DOHH2 (cell line): ENCODE data around the gene HIPK4.

Experiments
- H3F3A ChIP-seq: fragments of 200-600 bp; sonication (generic), shearing (Covaris generic); 2 replicates; pipeline ENCODE4 v1.6.0; 2016; ENCODE audit warnings: antibody characterized with exemption, mild to moderate bottlenecking; ENCODE audit not compliant: control insufficient read depth, insufficient read depth
- H3K27ac ChIP-seq: fragments of 200-600 bp; sonication (generic); 2 replicates; pipeline ENCODE4 v1.5.1; 2014; ENCODE audit warnings: low read depth, mild to moderate bottlenecking, low read length, moderate library complexity
- H3K27me3 ChIP-seq: fragments of 200-600 bp; sonication (generic); 2 replicates; pipeline ENCODE4 v1.6.1; 2014; ENCODE audit warnings: mild to moderate bottlenecking, low read length, mixed read lengths; ENCODE audit not compliant: control insufficient read depth
- H3K36me3 ChIP-seq: fragments of 200-600 bp; sonication (generic); 2 replicates; pipeline ENCODE4 v1.6.1; 2014; ENCODE audit warnings: mild to moderate bottlenecking, low read length, moderate library complexity, mixed read lengths; ENCODE audit not compliant: control insufficient read depth
- H3K4me1 ChIP-seq: fragments of 200-600 bp; sonication (generic); 2 replicates; pipeline ENCODE4 v1.6.1; 2014; ENCODE audit warnings: mild to moderate bottlenecking, low read length, mixed read lengths; ENCODE audit not compliant: control insufficient read depth
- H3K4me2 ChIP-seq: fragments of 200-600 bp; sonication (generic); 2 replicates; pipeline ENCODE4 v1.6.0; 2014; ENCODE audit warnings: mild to moderate bottlenecking, low read length, moderate library complexity
- H3K4me3 ChIP-seq: fragments of 200-600 bp; sonication (generic); 2 replicates; pipeline ENCODE4 v1.5.1; 2014; ENCODE audit warnings: mild to moderate bottlenecking, low read length, mixed read lengths
- H3K79me2 ChIP-seq: fragments of 200-600 bp; sonication (generic); 2 replicates; pipeline ENCODE4 v1.6.1; 2014; ENCODE audit warnings: mild to moderate bottlenecking, low read length, mixed read lengths; ENCODE audit not compliant: control insufficient read depth
- H3K9me2 ChIP-seq: fragments of 200-600 bp; sonication (generic); replicated peaks from 2 replicates; pipeline ENCODE4 v1.6.1; 2014; ENCODE audit warnings: mild to moderate bottlenecking, low read length, mixed read lengths; ENCODE audit not compliant: control insufficient read depth
- H3K9me3 ChIP-seq: fragments of 200-600 bp; sonication (generic); 2 replicates; pipeline ENCODE4 v1.6.1; 2014; ENCODE audit warnings: antibody characterized with exemption, low read length, mixed read lengths; ENCODE audit not compliant: control insufficient read depth, insufficient read depth
- H4K20me1 ChIP-seq: fragments of 200-600 bp; sonication (generic); 2 replicates; pipeline ENCODE4 v1.6.0; 2014; ENCODE audit warnings: low read depth, mild to moderate bottlenecking, antibody characterized with exemption, low read length, moderate library complexity; ENCODE audit not compliant: control insufficient read depth, insufficient read depth
- EZH2phosphoT487 ChIP-seq: fragments of 200-600 bp; sonication (generic); IDR thresholded peaks from 2 replicates; pipeline ENCODE4 v1.6.1; 2017; ENCODE audit warnings: borderline replicate concordance, mild to moderate bottlenecking, antibody characterized with exemption, low read length, moderate library complexity, mixed read lengths
- TF ChIP-seq, protein P1 (sequence below): fragments of 200-600 bp; sonication (generic); IDR thresholded peaks from one replicate; pipeline ENCODE4 v1.5.1; 2014; ENCODE audit warnings: antibody characterized with exemption, mild to moderate bottlenecking, low read depth, low read length; ENCODE audit not compliant: poor library complexity, severe bottlenecking

Gene HIPK4

DNA sequence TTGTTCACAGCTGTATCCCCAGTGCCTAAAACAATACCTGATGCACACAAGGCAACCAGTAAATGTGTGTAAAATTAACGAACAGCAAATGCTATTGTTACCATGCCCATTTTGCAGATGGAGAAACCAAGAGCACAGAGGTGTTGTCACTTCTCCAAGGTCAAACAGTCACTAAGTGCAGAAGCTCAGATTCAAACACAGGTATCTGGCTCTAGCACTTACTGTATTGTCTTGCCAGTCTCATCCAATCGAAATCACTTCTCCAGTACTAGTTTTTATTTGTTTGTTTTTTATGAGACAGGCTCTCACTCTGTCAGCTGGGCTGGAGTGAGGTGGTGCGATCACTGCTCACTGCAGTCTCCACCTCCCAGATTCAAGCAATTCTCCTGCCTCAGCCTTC, 27.8 kb downstream of the HIPK4 start:
- Histone ChIP-seq H3K4me3 (no peak overlapping the region), H3K27ac (no peak overlapping the region), H4K20me1 (no peaks in the 10 kb centered on the region), H3K27me3 (no peaks in the 10 kb centered on the region), H3K79me2 (no peaks in the 10 kb centered on the region), H3K36me3 (no peaks in the 10 kb centered on the region), H3F3A (peaks cover 5% of the 10 kb centered on the region; the same call in 1 of the 2 replicates), H3K4me1 (peaks cover 39% of the 10 kb centered on the region), H3K9me3 (no peaks in the 10 kb centered on the region), H3K9me2 (no peaks in the 10 kb centered on the region), H3K4me2 (no peak overlapping the region)
- TF ChIP-seq EZH2phosphoT487 = no peak
- TF ChIP-seq, protein P1, sequence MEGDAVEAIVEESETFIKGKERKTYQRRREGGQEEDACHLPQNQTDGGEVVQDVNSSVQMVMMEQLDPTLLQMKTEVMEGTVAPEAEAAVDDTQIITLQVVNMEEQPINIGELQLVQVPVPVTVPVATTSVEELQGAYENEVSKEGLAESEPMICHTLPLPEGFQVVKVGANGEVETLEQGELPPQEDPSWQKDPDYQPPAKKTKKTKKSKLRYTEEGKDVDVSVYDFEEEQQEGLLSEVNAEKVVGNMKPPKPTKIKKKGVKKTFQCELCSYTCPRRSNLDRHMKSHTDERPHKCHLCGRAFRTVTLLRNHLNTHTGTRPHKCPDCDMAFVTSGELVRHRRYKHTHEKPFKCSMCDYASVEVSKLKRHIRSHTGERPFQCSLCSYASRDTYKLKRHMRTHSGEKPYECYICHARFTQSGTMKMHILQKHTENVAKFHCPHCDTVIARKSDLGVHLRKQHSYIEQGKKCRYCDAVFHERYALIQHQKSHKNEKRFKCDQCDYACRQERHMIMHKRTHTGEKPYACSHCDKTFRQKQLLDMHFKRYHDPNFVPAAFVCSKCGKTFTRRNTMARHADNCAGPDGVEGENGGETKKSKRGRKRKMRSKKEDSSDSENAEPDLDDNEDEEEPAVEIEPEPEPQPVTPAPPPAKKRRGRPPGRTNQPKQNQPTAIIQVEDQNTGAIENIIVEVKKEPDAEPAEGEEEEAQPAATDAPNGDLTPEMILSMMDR = no peak

DNA sequence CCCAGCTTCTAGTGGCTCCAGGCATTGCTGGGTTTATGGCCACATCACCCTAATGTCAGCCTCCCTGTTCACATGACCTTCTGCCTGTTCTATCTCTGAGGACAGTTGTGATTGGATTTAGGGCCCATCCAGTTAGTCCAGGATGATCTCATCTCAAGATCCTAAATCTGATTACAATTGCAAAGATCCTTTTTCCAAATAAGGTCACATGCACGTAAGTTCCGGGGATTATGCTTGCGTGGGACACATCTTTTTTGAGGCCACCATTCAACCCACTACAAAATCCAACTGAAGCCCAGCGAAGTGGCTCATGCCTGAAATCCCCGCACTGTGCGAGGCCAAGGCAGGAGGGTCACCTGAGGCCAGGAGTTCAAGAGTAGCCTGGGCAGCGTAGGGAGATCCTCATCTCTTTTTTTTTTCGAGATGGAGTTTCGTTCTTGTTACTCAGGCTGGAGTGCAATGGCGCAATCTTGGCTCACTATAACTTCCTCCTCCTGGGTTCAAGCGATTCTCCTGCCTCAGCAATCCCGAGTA, 29.2 kb downstream of the HIPK4 start:
- H3K79me2 ChIP-seq = peaks cover 4% of the 10 kb centered on the region; the same call in 1 of the 2 replicates
- H3K9me3 ChIP-seq = no peaks in the 10 kb centered on the region
- no peaks in the 10 kb centered on the region for H3K27me3 ChIP-seq
- H3K9me2 ChIP-seq = no peaks in the 10 kb centered on the region
- no peak overlapping the region for H3K4me2 ChIP-seq
- H4K20me1 ChIP-seq = no peaks in the 10 kb centered on the region
- H3F3A ChIP-seq = peaks cover 11% of the 10 kb centered on the region; the same call in 1 of the 2 replicates
- peaks cover 48% of the 10 kb centered on the region for H3K4me1 ChIP-seq
- H3K4me3 ChIP-seq = no peak overlapping the region
- TF ChIP-seq, protein P1 = no peak
- TF ChIP-seq EZH2phosphoT487 = no peak
- no peaks in the 10 kb centered on the region for H3K36me3 ChIP-seq
- H3K27ac ChIP-seq = no peak overlapping the region

DNA sequence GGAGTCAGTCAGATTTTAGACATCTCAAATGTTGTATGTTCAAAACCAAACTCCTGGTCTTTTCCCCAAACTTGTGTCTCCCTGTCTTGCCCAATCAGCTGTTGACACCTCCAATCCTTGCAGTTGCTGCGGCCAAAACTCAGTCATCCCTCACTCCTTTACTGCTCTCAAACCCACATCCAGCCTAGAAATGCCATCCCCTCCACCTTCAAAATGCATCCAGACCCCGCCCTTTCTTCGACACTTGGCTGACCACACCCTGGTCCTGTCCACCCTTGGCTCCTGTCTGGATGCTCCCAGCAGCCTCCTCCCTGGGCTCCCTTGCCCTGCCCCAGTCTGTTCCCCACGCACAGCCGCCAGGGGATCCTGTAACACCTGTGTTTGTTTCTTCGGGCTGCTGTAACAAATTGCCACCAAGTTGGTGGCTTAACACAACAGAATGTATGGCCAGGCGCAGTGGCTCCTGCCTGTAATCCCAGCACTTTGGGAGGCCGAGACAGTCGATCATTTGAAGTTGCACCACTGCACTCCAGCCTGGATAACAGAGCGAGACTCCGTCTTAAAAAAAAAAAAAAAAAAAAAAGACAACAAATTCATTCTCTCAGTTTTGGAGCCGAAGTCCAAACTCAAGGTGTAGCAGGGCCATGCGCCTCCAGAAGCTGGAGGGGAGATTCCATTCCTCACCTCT, 29.8 kb downstream of the HIPK4 start:
- no peaks in the 10 kb centered on the region for H4K20me1 ChIP-seq
- H3K4me2 ChIP-seq = no peak overlapping the region
- H3K9me2 ChIP-seq = no peaks in the 10 kb centered on the region
- H3F3A ChIP-seq = peaks cover 11% of the 10 kb centered on the region; the same call in 1 of the 2 replicates
- no peaks in the 10 kb centered on the region for H3K27me3 ChIP-seq
- no peak for TF ChIP-seq EZH2phosphoT487
- TF ChIP-seq, protein P1 = no peak
- peaks cover 42% of the 10 kb centered on the region for H3K4me1 ChIP-seq
- no peak overlapping the region for H3K27ac ChIP-seq
- no peaks in the 10 kb centered on the region for H3K9me3 ChIP-seq
- no peak overlapping the region for H3K4me3 ChIP-seq
- H3K36me3 ChIP-seq = no peaks in the 10 kb centered on the region
- peaks cover 6% of the 10 kb centered on the region; the same call in 1 of the 2 replicates for H3K79me2 ChIP-seq
